ENCODE data around the gene FUT8. TPM values are rescaled to one million over a fixed set of nuclear protein-coding genes. Genes with fewer than 3 reads are reported as not detected.

Gene FUT8
- total RNA-seq, 1 experiment from 2014 or later, result 78.0 TPM

DNA sequence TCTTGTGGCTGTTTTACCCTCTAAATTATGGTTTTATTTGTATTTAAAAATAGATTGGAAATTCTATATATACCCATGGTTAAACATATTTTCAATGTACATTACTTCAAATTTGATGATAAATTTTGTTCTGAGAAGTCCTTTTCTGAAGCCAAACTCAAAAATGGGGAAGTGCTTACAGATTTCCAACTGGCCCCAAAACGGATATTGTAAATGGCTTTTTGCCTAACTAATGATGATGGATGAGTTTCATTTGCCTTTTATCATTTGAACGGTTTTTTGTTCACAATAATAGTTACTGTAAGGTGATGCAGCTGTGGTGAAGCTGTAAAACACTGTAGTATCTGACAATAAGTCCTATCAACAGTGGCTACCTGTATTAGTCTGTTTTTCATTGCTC is 136.9 kb downstream of the FUT8 start:
- no peak overlapping the region for H3K27ac ChIP-seq
- no peaks in the 10 kb centered on the region for H3K4me1 ChIP-seq (replicated peaks)
- no peaks in the 10 kb centered on the region for H3K27me3 ChIP-seq (replicated peaks)
- no peaks in the 10 kb centered on the region for H3K36me3 ChIP-seq
- no peaks in the 10 kb centered on the region for H3K9me3 ChIP-seq (replicated peaks)
- H3K4me3 ChIP-seq, result no peak overlapping the region
- DNase-seq (ENCODE audit: low read depth in 1 of 2, low spot score in 2 of 2), result no peak

DNA sequence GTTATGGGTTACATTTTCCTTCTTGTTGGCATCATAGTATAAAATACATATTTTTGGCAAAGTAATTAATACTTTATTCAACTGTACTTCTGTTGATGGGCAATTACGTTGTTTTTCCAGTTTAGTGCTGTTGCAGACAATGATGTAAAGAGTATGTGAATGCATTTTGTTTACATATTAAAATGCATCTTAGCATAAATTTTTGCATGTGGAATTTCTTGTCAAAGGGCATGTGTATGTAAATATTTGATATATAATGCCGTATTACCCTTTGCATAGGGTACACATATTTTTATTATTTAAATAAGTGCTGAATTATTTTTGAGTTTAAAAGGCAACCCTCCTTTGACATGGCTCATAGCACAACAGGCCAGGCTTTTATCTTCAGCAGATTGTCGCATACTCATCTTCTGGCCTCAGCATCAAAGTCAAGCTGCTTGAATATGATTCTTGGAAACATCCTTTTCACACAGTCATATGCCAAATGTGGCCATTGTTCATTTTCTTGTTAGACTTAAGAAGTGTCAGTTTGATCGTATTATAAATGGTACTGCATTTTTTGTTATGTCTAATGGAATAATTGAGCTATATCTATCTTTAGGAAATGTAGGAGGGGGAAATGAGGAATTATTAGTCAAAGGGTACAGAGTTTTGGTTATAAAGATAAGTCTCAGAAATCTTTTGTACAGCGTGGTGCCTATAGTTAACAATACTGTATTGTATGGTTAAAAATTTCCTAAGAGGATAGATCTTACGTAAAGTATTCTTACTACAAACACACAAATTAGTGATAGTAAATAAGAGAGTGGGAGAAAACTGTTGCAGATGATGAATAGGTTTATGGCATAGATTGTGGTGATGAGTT is 138.5 kb downstream of the FUT8 start:
- Histone ChIP-seq H3K27me3 (replicated peaks) (no peaks in the 10 kb centered on the region), H3K36me3 (no peaks in the 10 kb centered on the region), H3K27ac (no peak overlapping the region), H3K4me1 (replicated peaks) (no peaks in the 10 kb centered on the region), H3K4me3 (no peak overlapping the region), H3K9me3 (replicated peaks) (no peaks in the 10 kb centered on the region)
- no peak for DNase-seq (ENCODE audit: low read depth in 1 of 2, low spot score in 2 of 2)

DNA sequence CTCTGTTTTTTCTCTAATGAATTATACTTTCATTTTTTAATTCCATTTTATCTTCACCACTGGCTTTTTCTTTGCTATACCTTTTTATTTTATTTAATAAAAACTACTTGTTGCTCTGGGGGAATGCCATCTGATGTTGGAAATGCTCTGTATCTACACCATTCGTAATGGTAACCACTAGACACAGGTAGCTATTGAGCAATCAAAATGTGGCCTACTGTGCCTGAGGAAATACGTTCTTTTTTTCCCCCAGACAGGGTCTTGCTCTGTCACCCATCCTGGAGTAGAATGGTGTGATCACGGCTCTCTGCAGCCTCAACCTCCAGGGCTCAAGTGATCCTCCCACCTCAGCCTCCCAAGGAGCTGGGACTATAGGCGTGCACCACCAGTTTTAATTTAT is 140.2 kb downstream of the FUT8 start:
- Histone ChIP-seq H3K9me3 (replicated peaks) (no peaks in the 10 kb centered on the region), H3K4me1 (replicated peaks) (no peaks in the 10 kb centered on the region), H3K27ac (no peak overlapping the region), H3K36me3 (no peaks in the 10 kb centered on the region), H3K4me3 (no peak overlapping the region), H3K27me3 (replicated peaks) (no peaks in the 10 kb centered on the region)
- DNase-seq (ENCODE audit: low read depth in 1 of 2, low spot score in 2 of 2), result no peak

GRCh38 chr14:65554837-65555236 is 142.3 kb downstream of the FUT8 start:
- Histone ChIP-seq H3K9me3 (replicated peaks) (no peaks in the 10 kb centered on the region), H3K36me3 (no peaks in the 10 kb centered on the region), H3K4me1 (replicated peaks) (no peaks in the 10 kb centered on the region), H3K4me3 (no peak overlapping the region), H3K27ac (no peak overlapping the region), H3K27me3 (replicated peaks) (no peaks in the 10 kb centered on the region)
- DNase-seq (ENCODE audit: low read depth in 1 of 2, low spot score in 2 of 2), result no peak

GRCh38 chr14:65555358-65555757 is 142.8 kb downstream of the FUT8 start:
- H3K36me3 ChIP-seq, result no peaks in the 10 kb centered on the region
- no peaks in the 10 kb centered on the region for H3K27me3 ChIP-seq (replicated peaks)
- H3K9me3 ChIP-seq (replicated peaks), result no peaks in the 10 kb centered on the region
- H3K4me1 ChIP-seq (replicated peaks), result no peaks in the 10 kb centered on the region
- DNase-seq (ENCODE audit: low read depth in 1 of 2, low spot score in 2 of 2), result no peak
- H3K4me3 ChIP-seq, result no peak overlapping the region
- no peak overlapping the region for H3K27ac ChIP-seq

- Histone ChIP-seq H3K9me3 (replicated peaks) (no peaks in the 10 kb centered on the region), H3K27me3 (replicated peaks) (no peaks in the 10 kb centered on the region), H3K4me1 (replicated peaks) (no peaks in the 10 kb centered on the region), H3K36me3 (no peaks in the 10 kb centered on the region), H3K4me3 (no peak overlapping the region), H3K27ac (no peak overlapping the region)
- no peak for DNase-seq (ENCODE audit: low read depth in 1 of 2, low spot score in 2 of 2)
Measured at GRCh38 chr14:65558363-65558762, 145.8 kb downstream of the FUT8 start.

- no peak overlapping the region for H3K27ac ChIP-seq
- H3K27me3 ChIP-seq (replicated peaks), result no peaks in the 10 kb centered on the region
- no peaks in the 10 kb centered on the region for H3K9me3 ChIP-seq (replicated peaks)
- no peak overlapping the region for H3K4me3 ChIP-seq
- peaks cover 5% of the 10 kb centered on the region; the same call in 1 of the 2 replicates for H3K36me3 ChIP-seq
- H3K4me1 ChIP-seq (replicated peaks), result no peaks in the 10 kb centered on the region
- DNase-seq (ENCODE audit: low read depth in 1 of 2, low spot score in 2 of 2), result no peak
Measured at GRCh38 chr14:65560340-65561027, 148.0 kb downstream of the FUT8 start.

GRCh38 chr14:65564370-65564769 is 151.8 kb downstream of the FUT8 start:
- peaks cover 5% of the 10 kb centered on the region; the same call in 1 of the 2 replicates for H3K36me3 ChIP-seq
- no peak for DNase-seq (ENCODE audit: low read depth in 1 of 2, low spot score in 2 of 2)
- no peaks in the 10 kb centered on the region for H3K9me3 ChIP-seq (replicated peaks)
- H3K27me3 ChIP-seq (replicated peaks), result no peaks in the 10 kb centered on the region
- H3K4me1 ChIP-seq (replicated peaks), result peaks cover 7% of the 10 kb centered on the region; the same call in 1 of the 2 replicates
- H3K27ac ChIP-seq, result no peak overlapping the region
- no peak overlapping the region for H3K4me3 ChIP-seq

- Histone ChIP-seq H3K27ac (no peak overlapping the region), H3K4me3 (no peak overlapping the region), H3K9me3 (replicated peaks) (no peaks in the 10 kb centered on the region), H3K27me3 (replicated peaks) (no peaks in the 10 kb centered on the region), H3K4me1 (replicated peaks) (peaks cover 7% of the 10 kb centered on the region; the same call in 1 of the 2 replicates), H3K36me3 (peaks cover 5% of the 10 kb centered on the region; the same call in 1 of the 2 replicates)
- no peak for DNase-seq (ENCODE audit: low read depth in 1 of 2, low spot score in 2 of 2)
Measured at GRCh38 chr14:65565948-65566347, 153.4 kb downstream of the FUT8 start.

- Histone ChIP-seq H3K4me1 (replicated peaks) (peaks cover 7% of the 10 kb centered on the region; the same call in 1 of the 2 replicates), H3K27me3 (replicated peaks) (no peaks in the 10 kb centered on the region), H3K36me3 (peaks cover 5% of the 10 kb centered on the region; the same call in 1 of the 2 replicates), H3K4me3 (no peak overlapping the region), H3K9me3 (replicated peaks) (no peaks in the 10 kb centered on the region), H3K27ac (no peak overlapping the region)
- DNase-seq (ENCODE audit: low read depth in 1 of 2, low spot score in 2 of 2), result peak in 1 of 2 experiments; percentile 2
Measured at GRCh38 chr14:65566820-65567522, 154.4 kb downstream of the FUT8 start.

- Histone ChIP-seq H3K27me3 (replicated peaks) (no peaks in the 10 kb centered on the region), H3K4me1 (replicated peaks) (no peaks in the 10 kb centered on the region), H3K9me3 (replicated peaks) (no peaks in the 10 kb centered on the region), H3K27ac (no peak overlapping the region), H3K36me3 (no peaks in the 10 kb centered on the region), H3K4me3 (no peak overlapping the region)
- no peak for DNase-seq (ENCODE audit: low read depth in 1 of 2, low spot score in 2 of 2)
Measured at GRCh38 chr14:65574611-65575010, 162.1 kb downstream of the FUT8 start.

GRCh38 chr14:65575389-65575788 is 162.9 kb downstream of the FUT8 start:
- Histone ChIP-seq H3K4me3 (no peak overlapping the region), H3K4me1 (replicated peaks) (no peaks in the 10 kb centered on the region), H3K9me3 (replicated peaks) (no peaks in the 10 kb centered on the region), H3K36me3 (no peaks in the 10 kb centered on the region), H3K27me3 (replicated peaks) (no peaks in the 10 kb centered on the region), H3K27ac (no peak overlapping the region)
- DNase-seq (ENCODE audit: low read depth in 1 of 2, low spot score in 2 of 2), result no peak

DNA sequence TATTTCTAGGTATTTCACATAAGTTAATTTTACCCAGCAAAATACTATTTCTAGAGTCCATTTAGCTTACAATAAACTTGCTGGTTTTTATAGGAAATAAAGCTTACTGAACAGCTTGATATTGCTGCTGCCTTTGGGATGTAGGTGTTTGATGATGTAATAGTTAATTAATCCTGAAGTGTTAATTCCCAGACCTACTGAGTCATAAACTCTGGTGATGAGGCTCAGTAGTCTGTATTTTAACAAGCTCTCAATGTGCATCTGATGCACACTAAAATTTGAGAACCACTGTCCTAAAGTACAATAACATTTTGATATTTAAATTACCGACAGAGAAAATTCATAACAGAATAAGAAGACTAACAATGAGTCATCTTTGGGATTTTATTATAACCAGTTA is 168.4 kb downstream of the FUT8 start:
- Histone ChIP-seq H3K4me1 (replicated peaks) (no peaks in the 10 kb centered on the region), H3K4me3 (no peak overlapping the region), H3K9me3 (replicated peaks) (no peaks in the 10 kb centered on the region), H3K27ac (no peak overlapping the region), H3K27me3 (replicated peaks) (no peaks in the 10 kb centered on the region), H3K36me3 (no peaks in the 10 kb centered on the region)
- DNase-seq (ENCODE audit: low read depth in 1 of 2, low spot score in 2 of 2), result no peak

DNA sequence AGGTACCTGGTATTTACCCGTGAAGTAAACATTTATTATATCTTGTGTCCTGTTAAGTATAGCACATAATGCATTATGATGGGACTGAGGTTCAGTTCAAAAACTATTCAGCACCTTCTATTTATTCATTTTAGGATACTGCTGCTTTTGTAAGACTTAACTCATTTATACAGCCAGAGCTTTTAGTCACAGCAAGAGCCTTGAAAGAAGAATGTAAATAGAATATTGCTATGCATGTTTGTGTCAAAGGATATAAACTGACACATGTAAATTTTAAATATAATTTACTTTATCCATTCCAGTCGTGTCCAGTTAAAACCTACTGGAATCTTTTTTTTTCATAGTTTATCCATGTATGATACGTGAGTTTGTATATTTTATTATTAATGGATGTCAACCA is 168.8 kb downstream of the FUT8 start:
- no peaks in the 10 kb centered on the region for H3K36me3 ChIP-seq
- no peaks in the 10 kb centered on the region for H3K27me3 ChIP-seq (replicated peaks)
- DNase-seq (ENCODE audit: low read depth in 1 of 2, low spot score in 2 of 2), result no peak
- no peaks in the 10 kb centered on the region for H3K4me1 ChIP-seq (replicated peaks)
- no peak overlapping the region for H3K27ac ChIP-seq
- no peaks in the 10 kb centered on the region for H3K9me3 ChIP-seq (replicated peaks)
- no peak overlapping the region for H3K4me3 ChIP-seq
